T-helper 1 cell treated with Interleukin-12 subunit alpha and Interleukin-12 subunit beta and Interleukin-4 antibody, amounts not matched to agents 30 ng/mL and 1 ng/mL, for 36 hours (primary cell): ENCODE results near the gene TSPAN3. TPM values are rescaled to one million over a fixed set of nuclear protein-coding genes. Genes with fewer than 3 reads are reported as not detected.

ENCODE experiments used
- intact Hi-C: fragments of 100-400 bp; cut with micrococcal nuclease; formaldehyde crosslinking; loops from one replicate; pipeline ENCODE4 v1.15.1; 2024
- total RNA-seq: library from RNA; stranded (reverse); gene quantifications from 2 replicates; pipeline ENCODE4 v1.2.3, GENCODE V29; 2022

The TSPAN3 gene
- total RNA-seq, 1 donor from 2014 or later = 19.2 TPM

- intact Hi-C loops = no loop called here
These were observed 36.0 kb downstream of the TSPAN3 start for GRCh38 chr15:77034695-77035489.

DNA sequence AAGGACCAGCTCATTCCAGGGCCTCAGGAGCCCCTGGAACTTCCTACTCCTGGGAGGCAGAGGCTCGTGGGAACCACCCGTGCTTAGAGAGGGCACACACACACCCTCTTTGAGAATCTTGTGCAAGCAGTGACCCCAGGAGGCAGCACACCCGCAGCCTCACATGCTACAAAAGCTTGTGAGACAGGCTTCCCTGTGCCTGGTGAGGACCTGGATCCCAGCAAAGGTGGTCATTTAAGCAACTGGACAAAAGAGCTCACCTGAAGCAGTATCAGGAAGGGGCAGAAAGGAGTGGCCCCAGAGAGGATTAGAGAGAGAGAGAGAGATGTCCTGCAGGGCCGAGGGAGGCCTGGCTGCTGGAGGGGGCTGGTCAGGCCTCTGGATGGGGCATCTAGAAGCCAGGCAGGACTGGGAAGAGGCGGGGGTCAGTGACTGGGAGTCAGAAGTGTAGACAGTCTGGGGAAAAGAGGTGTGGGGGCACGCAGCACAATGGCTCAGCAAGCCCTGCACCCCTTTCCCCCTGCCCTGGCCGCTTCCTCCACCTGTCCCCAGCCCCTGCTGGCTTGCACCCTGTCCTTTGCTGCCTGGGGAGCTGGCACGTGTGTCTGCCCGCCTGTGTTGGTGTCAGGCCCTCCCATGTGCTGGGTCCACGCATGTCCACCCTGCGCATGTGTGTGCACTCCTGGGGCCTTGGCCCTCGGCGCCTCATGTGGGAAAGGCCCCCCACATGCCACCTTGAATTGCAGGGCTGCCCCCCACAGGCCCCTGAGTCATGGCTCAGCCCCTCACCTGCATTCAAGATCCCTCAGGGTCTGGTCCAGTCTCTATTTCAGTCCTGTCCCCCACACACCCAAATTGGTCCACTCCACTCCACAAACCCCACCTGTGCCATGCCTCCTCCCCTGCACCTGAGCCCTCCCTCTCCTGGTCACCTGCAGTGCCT, 36.9 kb downstream of the TSPAN3 start:
- intact Hi-C loops = no loop called here

DNA sequence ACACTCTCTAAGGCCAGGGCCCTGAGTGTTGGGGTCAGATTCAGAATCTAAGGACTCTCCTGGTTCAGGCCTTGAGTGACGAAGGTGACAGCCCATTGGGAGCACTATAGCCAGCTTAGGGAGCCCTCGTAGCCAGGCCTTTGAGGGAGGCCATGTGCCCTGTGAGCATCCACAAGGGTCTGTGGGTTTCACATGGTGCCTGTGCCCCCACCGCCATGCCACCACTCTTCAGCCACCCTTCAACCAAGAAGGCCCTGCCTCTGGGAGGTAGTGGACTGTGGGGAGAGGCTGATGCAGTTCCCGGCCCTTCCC, 37.5 kb downstream of the TSPAN3 start:
- intact Hi-C loops = no loop called here

DNA sequence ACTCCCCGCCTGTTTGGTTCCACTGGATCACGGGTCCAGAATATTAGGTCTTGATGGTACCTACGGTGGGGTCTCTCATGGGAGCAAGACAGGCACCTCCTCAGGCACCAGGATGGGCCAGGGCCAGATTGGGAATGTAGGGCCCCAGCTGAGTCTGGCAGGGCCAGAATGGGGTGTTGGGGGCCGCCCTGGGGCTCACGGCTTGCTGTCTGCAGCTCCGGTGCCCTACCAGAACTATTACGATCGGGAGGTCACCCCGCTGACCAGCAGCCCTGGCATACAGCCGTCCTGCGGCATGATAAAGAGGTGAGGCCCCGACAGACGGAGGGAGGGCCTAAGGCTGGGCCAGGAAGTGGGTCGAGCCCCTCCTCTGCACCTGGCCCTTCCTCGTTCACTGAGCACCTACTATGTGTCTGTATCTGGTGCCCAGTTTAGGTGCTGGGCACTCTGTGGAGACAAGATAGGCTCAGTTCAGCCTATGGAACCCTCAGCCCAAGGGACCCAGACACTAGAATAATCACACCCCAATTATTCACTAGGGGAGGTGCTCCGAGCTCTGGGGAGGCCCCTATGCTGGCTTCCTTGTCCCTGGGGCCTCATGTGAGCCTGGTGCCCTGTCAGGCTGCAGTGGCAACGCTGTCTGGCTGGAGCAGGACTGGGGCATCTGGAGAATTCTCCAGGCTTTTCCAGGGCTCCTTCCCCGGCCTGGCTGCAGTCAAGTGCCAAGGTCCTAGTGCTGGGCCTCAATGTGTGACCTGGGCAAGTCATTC, 38.1 kb downstream of the TSPAN3 start:
- intact Hi-C loops = no loop called here

GRCh38 chr15:77032052-77032646, 38.8 kb downstream of the TSPAN3 start:
- intact Hi-C loops = no loop called here

GRCh38 chr15:77031376-77032050, 39.4 kb downstream of the TSPAN3 start:
- intact Hi-C loops = no loop called here

- intact Hi-C loops = no loop called here
These were observed 40.0 kb downstream of the TSPAN3 start for GRCh38 chr15:77030928-77031375.

GRCh38 chr15:77030048-77030927, 40.6 kb downstream of the TSPAN3 start:
- intact Hi-C loops = no loop called here

DNA sequence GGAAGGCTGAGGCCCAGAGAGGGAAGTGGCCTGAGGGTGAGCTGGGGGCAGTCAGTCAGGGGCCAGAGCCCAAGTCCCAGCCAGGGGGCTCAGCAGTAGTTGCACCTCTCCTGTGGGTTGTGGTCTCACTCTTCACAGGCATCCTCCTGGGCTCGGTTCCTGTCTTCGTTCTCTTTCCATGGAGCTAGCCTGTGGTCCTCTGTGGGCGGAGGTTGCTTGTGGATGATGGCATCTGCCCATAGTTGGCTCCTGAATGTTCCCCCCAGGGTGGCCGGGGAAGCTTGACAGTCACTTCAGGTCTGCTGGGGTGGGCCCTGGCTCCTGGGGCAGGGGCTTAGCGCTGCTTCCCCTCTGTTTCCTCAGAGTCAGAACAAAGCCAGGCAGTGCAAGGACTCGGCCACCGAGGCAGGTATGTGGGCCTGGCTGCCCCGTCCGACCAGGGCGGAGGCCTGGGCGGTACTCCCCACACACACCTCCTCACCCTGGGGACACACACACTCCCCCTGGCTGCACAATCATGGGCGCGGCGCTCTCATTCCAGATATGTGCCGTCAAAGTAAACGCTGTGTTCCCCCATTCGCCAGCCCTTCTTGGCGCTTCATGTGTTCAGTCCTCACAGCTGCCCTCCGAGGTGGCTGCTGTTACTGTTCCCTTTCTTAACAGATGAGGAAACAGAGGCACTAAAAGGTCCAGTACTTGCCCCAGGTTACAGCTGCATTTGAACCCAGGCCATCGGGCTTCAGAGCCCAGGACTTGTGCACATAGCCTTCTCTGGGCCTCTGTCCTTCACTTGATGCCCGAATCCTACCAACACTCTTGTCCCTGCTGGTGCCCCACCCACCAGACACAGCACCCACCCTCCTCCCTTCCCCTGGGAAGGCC, 41.5 kb downstream of the TSPAN3 start:
- intact Hi-C loops = no loop called here

GRCh38 chr15:77028451-77029165, 42.3 kb downstream of the TSPAN3 start:
- intact Hi-C loops = no loop called here

GRCh38 chr15:77027697-77028450, 43.0 kb downstream of the TSPAN3 start:
- intact Hi-C loops = no loop called here

DNA sequence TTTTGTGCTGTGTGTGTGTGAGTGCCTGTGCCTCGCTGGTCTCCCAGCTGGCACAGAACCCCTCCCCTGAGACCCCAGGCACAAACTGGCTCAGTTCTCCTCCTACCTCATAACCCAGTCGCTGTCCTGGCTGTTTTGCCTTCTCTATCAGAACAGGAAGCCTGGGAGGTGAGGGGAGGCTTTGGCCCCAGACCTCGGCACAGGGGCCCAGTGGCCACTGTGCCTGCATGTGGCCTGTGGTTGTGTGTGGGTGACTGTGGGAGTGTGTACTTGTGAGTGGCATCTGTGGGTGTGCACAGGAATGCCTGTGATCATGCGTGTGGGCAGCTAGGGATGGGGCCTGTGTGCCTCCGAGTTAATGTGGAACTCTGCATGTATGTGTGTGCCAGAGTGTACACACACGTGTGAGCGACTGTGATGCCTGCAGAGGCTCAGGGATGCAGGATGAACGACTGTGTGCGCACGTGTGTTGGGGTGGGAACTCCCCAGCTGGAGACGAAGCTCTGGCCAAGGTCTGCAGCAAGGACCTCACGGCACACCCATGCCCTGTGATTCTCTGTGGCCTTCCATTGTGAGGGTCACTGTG, 43.7 kb downstream of the TSPAN3 start:
- intact Hi-C loops = no loop called here

- intact Hi-C loops = no loop called here
These were observed 44.3 kb downstream of the TSPAN3 start for GRCh38 chr15:77026501-77027110.

- intact Hi-C loops = no loop called here
These were observed 44.9 kb downstream of the TSPAN3 start for GRCh38 chr15:77025941-77026411.

DNA sequence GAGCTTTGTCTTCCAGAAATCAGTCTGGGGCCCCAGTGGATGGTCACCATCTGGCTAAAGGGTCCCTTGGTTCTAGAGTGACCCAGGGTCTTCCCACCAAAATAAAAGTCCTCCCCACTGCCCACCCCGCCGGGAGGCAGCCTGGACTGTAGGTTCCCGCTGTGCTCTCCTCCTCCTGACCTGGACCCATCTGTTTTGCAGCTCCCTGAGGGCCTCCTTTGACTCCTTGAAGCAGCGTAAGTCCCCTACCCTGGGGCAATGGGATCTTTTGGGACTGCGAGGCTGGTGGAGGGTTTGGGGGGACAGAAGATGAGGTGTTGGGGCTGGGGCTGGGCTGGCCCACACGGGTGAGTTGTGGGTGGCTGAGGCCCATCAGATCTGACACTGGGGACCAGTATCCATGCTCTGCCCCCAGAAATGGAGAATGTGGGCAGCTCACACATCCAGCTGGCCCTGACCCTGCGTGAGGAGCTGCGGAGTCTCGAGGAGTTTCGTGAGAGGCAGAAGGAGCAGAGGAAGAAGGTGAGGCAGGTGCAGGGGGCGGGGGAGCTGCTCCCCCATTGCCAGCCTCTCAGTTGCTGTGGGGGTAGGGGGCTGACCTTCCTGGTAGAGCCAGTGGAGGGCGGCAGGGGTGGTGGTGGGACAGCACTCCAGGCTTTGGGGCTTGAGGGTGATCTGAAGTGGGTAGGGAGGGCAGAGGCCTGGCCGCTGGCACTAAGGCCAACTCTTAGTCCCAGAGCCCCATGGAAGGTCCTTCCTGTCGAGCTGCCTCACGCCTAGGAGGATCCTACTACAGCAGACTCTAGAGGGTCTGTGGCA, 45.6 kb downstream of the TSPAN3 start:
- intact Hi-C loops = no loop called here
